Activated CD8-positive, alpha-beta memory T cell treated with anti-CD3 and anti-CD28 coated beads, Interleukin-2, amount 50 U/mL, for 1 hour (primary cell): ENCODE data around the gene IREB2.
"Not testable (repeated sequence)": the region's sequence is repeated elsewhere in the genome, so short reads cannot be mapped to it uniquely, and the experiment has no call there.

Source experiments
- DNase-seq: peaks from one replicate; pipeline ENCODE4 v3.0.0-alpha.2; 2020; ENCODE audit errors: extremely low read depth

Gene IREB2

DNA sequence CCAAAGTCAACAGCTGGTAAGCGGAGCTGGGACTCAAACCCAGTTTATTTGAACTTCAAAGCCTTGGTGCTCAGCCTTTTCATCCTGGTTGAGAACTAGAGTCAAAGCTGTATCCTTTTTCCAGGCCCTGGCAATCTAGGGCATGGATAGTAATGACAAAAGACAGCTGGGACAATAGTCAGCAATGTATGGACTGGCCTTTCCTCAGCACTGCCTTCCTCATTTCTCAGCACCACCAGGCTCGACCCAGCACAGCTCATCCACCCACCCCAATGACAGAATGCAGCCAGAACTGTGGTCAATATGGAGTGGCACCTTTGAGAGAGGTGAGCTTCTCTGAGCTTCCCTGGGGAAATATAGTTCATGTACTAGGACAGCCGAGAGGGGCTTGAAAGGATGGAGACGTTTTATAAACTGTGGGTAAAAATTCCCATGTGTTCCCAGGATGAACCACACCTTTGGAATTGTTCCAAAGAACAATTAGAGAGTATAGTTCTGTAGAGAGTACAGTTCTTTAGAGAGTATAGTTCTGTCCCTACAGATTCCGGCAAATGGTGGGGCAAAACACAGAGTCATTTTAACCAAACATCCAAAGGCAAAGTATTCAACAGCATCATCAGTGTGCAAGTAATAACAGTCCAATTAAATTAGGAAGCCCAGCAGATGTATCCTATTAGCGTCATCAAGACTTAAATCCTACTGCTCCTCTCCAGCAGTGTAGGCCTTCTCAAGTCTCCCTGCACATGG lies 30.2 kb upstream of the IREB2 start:
- no peak for DNase-seq

- no peak for DNase-seq
These were observed 29.7 kb upstream of the IREB2 start for GRCh38 chr15:78408355-78408640.

- no peak for DNase-seq
These were observed 29.1 kb upstream of the IREB2 start for GRCh38 chr15:78408961-78409360.

GRCh38 chr15:78411061-78411460 lies 27.0 kb upstream of the IREB2 start:
- DNase-seq: no peak

GRCh38 chr15:78414621-78415250 lies 23.3 kb upstream of the IREB2 start:
- no peak for DNase-seq

DNA sequence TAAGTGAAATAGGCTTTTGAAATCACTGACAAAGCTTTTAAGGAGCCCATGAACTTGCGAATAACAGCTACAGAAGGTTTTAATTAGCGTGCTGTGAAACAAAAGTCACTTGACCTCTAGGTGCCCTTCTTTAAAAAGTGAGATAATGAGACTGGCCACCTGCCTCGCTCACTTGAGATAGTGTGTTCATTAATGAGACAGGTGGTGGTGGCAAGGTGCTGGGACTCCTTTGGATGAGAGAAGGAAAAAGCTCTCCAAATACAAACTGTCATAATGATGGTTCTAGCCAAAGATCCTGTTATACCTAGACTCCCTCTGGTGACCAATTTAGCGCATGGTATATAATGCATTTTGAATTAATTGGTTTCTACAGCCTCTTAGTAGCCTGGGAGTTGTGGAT lies 22.7 kb upstream of the IREB2 start:
- DNase-seq: no peak

GRCh38 chr15:78417754-78418630 lies 20.0 kb upstream of the IREB2 start:
- no peak for DNase-seq

- no peak for DNase-seq
These were observed 19.3 kb upstream of the IREB2 start for GRCh38 chr15:78418686-78419085.

DNA sequence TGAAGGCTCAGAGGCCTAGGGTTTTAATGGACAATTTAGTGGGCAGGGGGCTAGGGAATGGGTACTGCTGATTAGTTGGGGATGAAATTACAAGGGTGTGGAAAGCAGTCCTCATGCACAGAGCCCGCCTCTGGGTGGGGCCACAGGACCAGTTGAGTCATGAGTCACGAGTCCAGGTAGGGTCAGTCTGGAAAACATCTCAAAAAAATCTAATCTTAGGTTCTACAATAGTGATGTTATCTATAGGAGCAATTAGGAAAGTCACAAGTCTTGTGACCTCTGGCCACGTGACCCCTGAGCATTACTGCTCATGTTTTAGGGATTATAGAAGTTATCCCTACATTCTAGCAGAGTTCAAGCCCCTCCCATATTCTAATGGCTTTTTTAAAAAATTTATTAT lies 18.6 kb upstream of the IREB2 start:
- DNase-seq: no peak

- DNase-seq: no peak
These were observed 17.8 kb upstream of the IREB2 start for GRCh38 chr15:78420220-78420619.

DNA sequence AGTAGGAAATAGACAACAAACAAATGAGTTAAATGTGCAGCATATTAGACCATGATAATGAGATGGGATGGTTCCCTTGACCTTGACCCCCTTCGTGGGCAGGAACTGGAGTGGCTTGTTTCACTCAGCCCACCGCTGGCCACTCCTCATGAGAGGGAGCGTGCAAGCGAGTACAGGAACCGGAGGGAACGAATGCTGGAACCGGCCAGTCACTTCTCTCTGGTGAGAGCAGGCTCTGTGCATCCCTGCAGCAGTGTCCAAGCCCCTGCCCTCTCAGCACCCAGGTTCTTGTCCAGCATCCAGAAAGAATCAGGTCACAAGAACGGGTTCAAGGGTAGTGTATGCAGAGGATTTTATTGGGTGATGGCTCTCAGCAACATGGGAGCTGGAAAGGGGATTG lies 17.2 kb upstream of the IREB2 start:
- no peak for DNase-seq

- no peak for DNase-seq
These were observed 16.6 kb upstream of the IREB2 start for GRCh38 chr15:78421238-78421965.

DNA sequence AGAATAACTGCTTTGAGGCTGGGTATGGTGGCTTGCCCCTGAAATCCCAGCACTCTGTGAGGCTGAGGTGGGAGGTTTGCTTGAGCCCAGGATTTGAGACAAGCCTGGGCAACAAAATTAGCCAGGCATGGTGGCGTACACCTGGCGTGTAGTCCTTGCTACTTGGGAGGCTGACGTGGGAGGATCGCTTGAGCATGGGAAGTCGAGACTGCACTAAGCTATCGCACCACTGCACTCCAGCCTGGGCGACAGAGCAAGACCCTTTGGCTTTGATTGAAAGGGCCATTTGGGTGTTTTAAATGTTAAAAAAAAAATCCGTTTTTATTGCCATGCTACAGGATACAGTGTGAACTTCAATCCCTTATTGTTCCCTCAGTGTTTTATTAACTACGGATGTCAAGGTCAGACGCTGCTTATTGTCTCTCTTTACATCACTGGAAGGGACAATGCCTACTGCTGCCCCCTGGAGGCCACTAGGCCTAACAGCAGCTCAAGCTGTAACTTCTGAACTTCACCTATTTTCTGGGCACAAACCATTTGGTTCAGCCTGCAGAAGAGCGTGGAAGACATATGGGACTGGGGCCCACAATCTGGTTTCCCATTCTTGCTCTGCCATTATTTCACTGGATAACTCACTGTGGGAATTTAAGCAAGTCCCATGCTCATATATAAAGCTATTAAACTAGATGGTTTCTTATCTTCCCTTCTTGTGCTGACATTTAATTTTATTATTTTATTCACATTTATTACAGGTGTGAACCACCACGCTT lies 15.3 kb upstream of the IREB2 start:
- peak; percentile 11 for DNase-seq

DNA sequence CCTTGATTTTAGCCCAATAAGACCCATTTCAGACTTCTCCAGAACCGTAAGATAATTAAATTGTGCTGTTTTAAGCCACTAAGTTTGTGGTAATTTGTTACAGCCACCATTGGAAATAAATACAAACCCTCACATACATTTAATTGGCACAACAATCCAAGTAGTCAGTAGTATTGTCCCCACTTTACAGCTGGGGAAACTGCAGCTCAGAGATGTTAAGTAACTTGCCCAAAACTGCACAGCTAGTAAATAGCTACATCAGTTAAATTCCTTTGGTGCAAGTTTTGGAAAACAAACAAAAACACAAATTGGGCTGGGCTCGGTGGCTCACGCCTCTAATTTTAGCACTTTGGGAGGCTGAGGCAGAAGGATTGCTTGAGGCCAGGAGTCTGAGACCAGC lies 13.3 kb upstream of the IREB2 start:
- DNase-seq: no peak

DNA sequence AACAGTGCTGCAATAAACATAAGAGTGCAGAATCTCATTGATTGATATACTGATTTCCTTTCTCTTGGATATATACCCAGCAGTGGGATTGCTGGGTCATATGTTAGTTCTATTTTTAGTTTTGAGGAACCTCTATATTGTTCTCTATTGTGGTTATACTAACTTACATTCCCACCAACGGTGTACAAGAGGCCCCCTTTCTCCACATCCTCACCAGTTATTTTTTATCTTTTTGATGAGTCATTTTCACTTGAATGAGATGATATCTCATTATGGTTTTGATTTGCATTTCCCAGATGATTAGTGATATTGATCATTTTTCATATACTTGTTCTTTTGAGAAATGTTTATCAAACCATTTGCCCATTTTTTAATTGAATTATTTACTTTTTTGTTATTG lies 12.4 kb upstream of the IREB2 start:
- no peak for DNase-seq

DNA sequence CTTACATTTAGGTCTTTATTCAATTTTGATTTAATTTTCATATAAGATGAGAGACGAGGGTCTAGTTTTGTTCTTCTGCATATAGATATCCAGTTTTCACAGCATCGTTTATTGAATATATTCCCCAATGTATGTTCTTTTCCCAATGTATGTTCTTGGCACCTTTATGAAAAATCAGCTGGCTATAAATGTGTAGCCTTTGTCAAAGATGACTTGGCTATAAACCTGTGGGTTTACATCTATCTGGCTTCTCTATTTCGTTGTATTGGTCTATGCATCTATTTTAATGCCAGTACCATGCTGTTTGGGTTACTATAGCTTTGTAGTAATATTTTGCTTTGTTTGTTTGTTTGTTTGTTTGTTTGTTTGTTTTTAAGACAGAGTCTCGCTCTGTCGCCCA lies 11.7 kb upstream of the IREB2 start:
- DNase-seq: no peak

- DNase-seq: no peak
These were observed 10.1 kb upstream of the IREB2 start for GRCh38 chr15:78427953-78428352.

- no peak for DNase-seq
These were observed 8.5 kb upstream of the IREB2 start for GRCh38 chr15:78429477-78429876.

- DNase-seq: no peak
These were observed 6.1 kb upstream of the IREB2 start for GRCh38 chr15:78431955-78432354.

DNA sequence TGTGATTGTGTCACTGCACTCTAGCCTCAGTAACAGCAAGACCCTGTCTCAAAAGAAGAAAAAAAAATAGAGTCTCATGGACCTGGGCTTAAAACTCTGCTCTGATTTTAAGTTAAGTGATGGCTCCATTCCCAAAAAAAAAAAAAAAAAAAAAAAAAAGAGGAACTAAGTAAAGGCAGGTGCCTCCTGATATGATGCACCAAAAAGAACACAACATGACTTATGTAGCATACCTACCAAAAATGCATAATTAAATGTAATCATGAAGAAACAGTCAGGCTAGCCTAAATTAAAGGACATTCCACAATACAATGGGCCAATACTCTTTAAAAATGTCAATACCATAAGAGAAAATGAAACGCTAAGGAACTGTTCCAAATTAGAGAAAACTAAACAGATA lies 5.4 kb upstream of the IREB2 start:
- DNase-seq: no peak

GRCh38 chr15:78434134-78434533 lies 3.9 kb upstream of the IREB2 start:
- DNase-seq: no peak

DNA sequence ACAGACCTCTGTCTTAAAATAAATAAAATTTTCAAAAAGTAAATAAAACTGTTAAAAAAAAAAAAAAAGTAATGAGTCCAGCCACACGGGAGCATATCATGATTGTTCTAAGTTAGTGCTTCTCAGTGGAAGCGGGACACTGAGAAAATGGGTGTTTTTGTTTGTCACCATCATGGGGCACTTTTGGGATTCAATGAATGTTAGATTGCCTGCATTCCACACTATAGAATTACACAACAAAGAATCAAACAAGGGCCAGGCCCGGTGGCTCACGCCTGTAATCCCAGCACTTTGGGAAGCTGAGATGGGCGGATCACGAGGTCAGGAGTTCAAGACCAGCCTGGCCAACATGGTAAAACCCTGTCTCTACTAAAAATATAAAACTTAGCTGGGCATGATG lies 3.3 kb upstream of the IREB2 start:
- DNase-seq: not testable (repeated sequence)
